MM.1S (cell line): ENCODE results near the gene MEG3.

Experiments
- DNase-seq: peaks from one replicate; pipeline ENCODE4 v3.0.0-alpha.2; 2015
- H2AFZ ChIP-seq: fragments of 300-600 bp; sonication (generic); 2 replicates; pipeline ENCODE4 v1.6.0; 2016; ENCODE audit warnings: antibody characterized with exemption, low read length
- H3F3A ChIP-seq: fragments of 300-600 bp; sonication (generic); 2 replicates; pipeline ENCODE4 v1.6.1; 2016; ENCODE audit warnings: mild to moderate bottlenecking, antibody characterized with exemption, low read length, moderate library complexity, mixed read lengths; ENCODE audit not compliant: insufficient read depth
- H3K27ac ChIP-seq: fragments of 300-600 bp; sonication (generic); 2 replicates; pipeline ENCODE4 v1.5.1; 2016; ENCODE audit warnings: mild to moderate bottlenecking, low read length
- H3K27me3 ChIP-seq: fragments of 300-600 bp; sonication (generic); replicated peaks from 2 replicates; pipeline ENCODE4 v1.6.0; 2016; ENCODE audit warnings: low read length; ENCODE audit not compliant: insufficient read depth
- H3K36me3 ChIP-seq: fragments of 300-600 bp; sonication (generic); replicated peaks from 2 replicates; pipeline ENCODE4 v1.6.1; 2016; ENCODE audit warnings: mild to moderate bottlenecking, low read length, mixed read lengths; ENCODE audit not compliant: insufficient read depth
- H3K4me1 ChIP-seq: fragments of 300-600 bp; sonication (generic); 2 replicates; pipeline ENCODE4 v1.6.1; 2016; ENCODE audit warnings: low read length, mixed read lengths
- H3K4me2 ChIP-seq: fragments of 300-600 bp; sonication (generic); 2 replicates; pipeline ENCODE4 v1.6.0; 2016; ENCODE audit warnings: low read depth, low read length
- H3K4me3 ChIP-seq: fragments of 300-600 bp; sonication (generic); 2 replicates; pipeline ENCODE4 v1.5.1; 2016; ENCODE audit warnings: low read length, mixed read lengths
- H3K79me2 ChIP-seq: fragments of 300-600 bp; sonication (generic); 2 replicates; pipeline ENCODE4 v1.6.1; 2016; ENCODE audit warnings: mixed run types, low read length, mixed read lengths
- H3K9ac ChIP-seq: fragments of 300-600 bp; sonication (generic); 2 replicates; pipeline ENCODE4 v1.6.1; 2016; ENCODE audit warnings: low read length, mixed read lengths
- H3K9me2 ChIP-seq: fragments of 300-600 bp; sonication (generic); replicated peaks from 2 replicates; pipeline ENCODE4 v1.6.1; 2016; ENCODE audit warnings: mild to moderate bottlenecking, low read length, mixed read lengths; ENCODE audit not compliant: insufficient read depth
- H3K9me3 ChIP-seq: fragments of 300-600 bp; sonication (generic); replicated peaks from 2 replicates; pipeline ENCODE4 v1.6.1; 2016; ENCODE audit warnings: mild to moderate bottlenecking, low read length, mixed read lengths; ENCODE audit not compliant: insufficient read depth
- H4K20me1 ChIP-seq: fragments of 300-600 bp; sonication (generic); 2 replicates; pipeline ENCODE4 v1.6.1; 2016; ENCODE audit warnings: mild to moderate bottlenecking, low read length, moderate library complexity, mixed read lengths; ENCODE audit not compliant: insufficient read depth
- CTCF ChIP-seq: fragments of 300-600 bp; sonication (generic); IDR thresholded peaks from 2 replicates; pipeline ENCODE4 v1.5.1; 2016; ENCODE audit warnings: antibody characterized with exemption, low read length, mixed read lengths
- EZH2 ChIP-seq: fragments of 300-600 bp; sonication (generic); optimal IDR thresholded peaks from 2 replicates; pipeline ENCODE3; 2017; ENCODE audit warnings: low read depth, mild to moderate bottlenecking, antibody characterized with exemption, low read length, mixed read lengths
- EZH2phosphoT487 ChIP-seq: fragments of 300-600 bp; sonication (generic); IDR thresholded peaks from 2 replicates; pipeline ENCODE4 v1.6.1; 2018; ENCODE audit warnings: antibody characterized with exemption, low read length

MEG3 gene

GRCh38 chr14:100861937-100862247, 36.0 kb downstream of the MEG3 start:
- Histone ChIP-seq H3K27ac (no peak overlapping the region), H3K27me3 (no peaks in the 10 kb centered on the region; the same call in 1 of the 2 replicates)

GRCh38 chr14:100862277-100862676, 36.4 kb downstream of the MEG3 start:
- Histone ChIP-seq H3K79me2 (no peaks in the 10 kb centered on the region), H3K36me3 (no peaks in the 10 kb centered on the region)

More at GRCh38 chr14:100861937-100862247, 36.0 kb downstream of the MEG3 start:
- Histone ChIP-seq H3K4me3 (no peak overlapping the region), H3F3A (no peaks in the 10 kb centered on the region), H4K20me1 (no peaks in the 10 kb centered on the region), H3K9me3 (no peaks in the 10 kb centered on the region), H3K4me1 (no peaks in the 10 kb centered on the region), H3K79me2 (no peaks in the 10 kb centered on the region), H2AFZ (no peak overlapping the region), H3K4me2 (no peak overlapping the region), H3K9ac (no peak overlapping the region), H3K36me3 (no peaks in the 10 kb centered on the region), H3K9me2 (no peaks in the 10 kb centered on the region)
- DNase-seq = no peak
- TF ChIP-seq CTCF (no peak), EZH2 (no peak), EZH2phosphoT487 (no peak)

GRCh38 chr14:100862793-100863192, 36.9 kb downstream of the MEG3 start:
- Histone ChIP-seq H4K20me1 (no peaks in the 10 kb centered on the region), H3K27ac (no peak overlapping the region), H3K27me3 (no peaks in the 10 kb centered on the region; the same call in 1 of the 2 replicates), H3K4me1 (no peaks in the 10 kb centered on the region), H3K36me3 (no peaks in the 10 kb centered on the region), H3K9me2 (no peaks in the 10 kb centered on the region), H3K4me2 (no peak overlapping the region), H3K9me3 (no peaks in the 10 kb centered on the region), H3F3A (no peaks in the 10 kb centered on the region), H3K4me3 (no peak overlapping the region), H3K9ac (no peak overlapping the region), H3K79me2 (no peaks in the 10 kb centered on the region), H2AFZ (no peak overlapping the region)
- TF ChIP-seq EZH2phosphoT487 (no peak), CTCF (no peak), EZH2 (no peak)
- DNase-seq = no peak

More at GRCh38 chr14:100862277-100862676, 36.4 kb downstream of the MEG3 start:
- H3K4me1 ChIP-seq = no peaks in the 10 kb centered on the region
- no peaks in the 10 kb centered on the region for H3K9me2 ChIP-seq
- no peaks in the 10 kb centered on the region for H4K20me1 ChIP-seq
- H3K4me3 ChIP-seq = no peak overlapping the region
- no peak for DNase-seq
- TF ChIP-seq CTCF = no peak
- no peak for TF ChIP-seq EZH2
- TF ChIP-seq EZH2phosphoT487 = no peak
- no peak overlapping the region for H3K4me2 ChIP-seq
- H3K27ac ChIP-seq = no peak overlapping the region
- H3K9ac ChIP-seq = no peak overlapping the region
- no peaks in the 10 kb centered on the region for H3F3A ChIP-seq
- no peaks in the 10 kb centered on the region for H3K9me3 ChIP-seq
- H2AFZ ChIP-seq = no peak overlapping the region
- H3K27me3 ChIP-seq = no peaks in the 10 kb centered on the region; the same call in 1 of the 2 replicates

GRCh38 chr14:100864206-100864605, 38.3 kb downstream of the MEG3 start:
- no peaks in the 10 kb centered on the region for H3K9me3 ChIP-seq
- no peak overlapping the region for H2AFZ ChIP-seq
- H4K20me1 ChIP-seq = no peaks in the 10 kb centered on the region
- TF ChIP-seq CTCF (no peak), EZH2phosphoT487 (no peak), EZH2 (no peak)
- no peaks in the 10 kb centered on the region for H3K36me3 ChIP-seq
- no peaks in the 10 kb centered on the region for H3K9me2 ChIP-seq
- no peaks in the 10 kb centered on the region; the same call in 1 of the 2 replicates for H3K27me3 ChIP-seq
- H3K4me3 ChIP-seq = no peak overlapping the region
- no peak overlapping the region for H3K9ac ChIP-seq
- H3K27ac ChIP-seq = no peak overlapping the region
- no peaks in the 10 kb centered on the region for H3K4me1 ChIP-seq
- DNase-seq = no peak
- no peaks in the 10 kb centered on the region for H3K79me2 ChIP-seq
- H3F3A ChIP-seq = no peaks in the 10 kb centered on the region
- no peak overlapping the region for H3K4me2 ChIP-seq
